ENCODE results near the gene IL12RB1. TPM values are rescaled to one million over a fixed set of nuclear protein-coding genes. Genes with fewer than 3 reads are reported as not detected.

IL12RB1 gene
- total and polyA plus RNA-seq, 2 of the 13 experiments (the other 11 are each of a cell fraction or from before 2014, with no cell fraction given): 0.03 to 0.04 TPM

DNA sequence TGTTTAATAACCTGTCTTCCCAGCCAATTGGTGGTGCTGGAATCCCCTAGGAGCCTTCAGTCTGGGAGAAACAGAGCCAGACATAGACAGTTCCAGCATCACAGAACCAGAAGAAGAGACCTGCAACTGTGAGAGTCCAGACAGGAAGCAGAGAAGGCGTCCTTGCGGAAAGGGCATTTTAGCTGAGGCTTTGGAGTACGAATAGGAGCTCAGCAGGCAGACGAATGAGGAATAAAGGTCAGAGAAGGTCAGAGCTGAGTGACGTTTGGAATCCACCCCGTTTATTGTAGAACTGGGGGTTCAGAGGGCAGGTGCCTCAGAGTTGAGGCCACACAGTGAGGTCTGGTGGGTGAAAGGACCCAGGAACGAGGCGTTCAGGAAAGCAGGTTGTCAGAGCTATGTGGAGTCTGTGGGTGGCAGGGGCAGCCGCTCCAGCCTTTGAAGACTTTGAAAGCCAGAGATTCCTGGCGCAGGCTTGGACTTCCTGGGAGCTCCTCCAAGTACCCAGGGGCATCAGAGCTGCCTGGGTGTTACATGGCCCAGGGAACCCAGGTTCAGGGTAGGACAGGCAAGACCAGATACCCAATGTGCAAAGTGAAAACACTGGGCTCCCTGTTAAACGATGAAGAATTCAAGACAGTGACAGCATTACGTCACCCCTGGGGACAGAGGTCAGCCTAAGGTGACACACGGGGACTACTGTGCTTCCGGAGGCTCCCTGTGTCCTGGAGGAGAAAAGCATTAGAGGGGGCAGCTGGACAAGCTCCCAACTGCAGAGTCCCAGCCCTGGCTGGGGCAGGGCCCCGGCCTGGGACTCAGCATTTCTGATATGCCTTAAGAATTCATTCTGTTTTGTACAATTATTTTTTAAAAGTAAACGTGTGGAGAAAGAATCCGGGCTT is 73.3 kb downstream of the IL12RB1 start (continued):
- TF ChIP-seq HMG20A (CRISPR knock-in tag; IDR thresholded peaks at IDR 0.05; ENCODE audit: borderline replicate concordance) (peak; percentile 84), SPEN (CRISPR knock-in tag; IDR thresholded peaks at IDR 0.05; ENCODE audit: low read depth) (0 out of 2 replicates have a peak, but pooled peaks have one; percentile 21), ZNF460 (CRISPR knock-in tag; IDR thresholded peaks at IDR 0.05; ENCODE audit: borderline replicate concordance) (no peak), YEATS2 (CRISPR knock-in tag; IDR thresholded peaks at IDR 0.05; ENCODE audit: borderline replicate concordance) (peak; percentile 57; the same call in 1 of the 2 replicates), ZNF792 (CRISPR knock-in tag; IDR thresholded peaks at IDR 0.05) (peak; percentile 80; the same call in 1 of the 2 replicates), ZNF557 (CRISPR knock-in tag; IDR thresholded peaks at IDR 0.05) (no peak), TBP (CRISPR knock-in tag; IDR thresholded peaks at IDR 0.05) (no peak), FIP1L1 (IDR thresholded peaks at IDR 0.05; ENCODE audit: borderline replicate concordance, insufficient read depth, low read depth, low read length) (no peak), ZNF563 (CRISPR knock-in tag; IDR thresholded peaks at IDR 0.05) (0 out of 2 replicates have a peak, but pooled peaks have one; percentile 31), ZNF138 (CRISPR knock-in tag; IDR thresholded peaks at IDR 0.05; ENCODE audit: low read depth) (no peak), IRX3 (CRISPR knock-in tag; IDR thresholded peaks at IDR 0.05; ENCODE audit: borderline replicate concordance, low read depth) (no peak), NR2F2 (IDR thresholded peaks at IDR 0.05; ENCODE audit: borderline replicate concordance, low read depth) (peak; percentile 85; the same call in 1 of the 2 replicates), HOXA3 (CRISPR knock-in tag; IDR thresholded peaks at IDR 0.05) (peak; percentile 88), MAFF (IDR thresholded peaks at IDR 0.05; ENCODE audit: low read depth, low read length) (no peak), ZBTB21 (CRISPR knock-in tag; IDR thresholded peaks at IDR 0.05) (peak; percentile 58; the same call in 1 of the 2 replicates), KLF9 (CRISPR knock-in tag; IDR thresholded peaks at IDR 0.05; ENCODE audit: low read depth) (no peak), ZNF124 (CRISPR knock-in tag; IDR thresholded peaks at IDR 0.05) (no peak), U2AF1 (optimal IDR thresholded peaks at IDR 0.05; ENCODE audit: low read depth, low read length) (peak; percentile 85), SCMH1 (CRISPR knock-in tag; IDR thresholded peaks at IDR 0.05; ENCODE audit: borderline replicate concordance) (no peak)
- TF ChIP-seq, protein P1, sequence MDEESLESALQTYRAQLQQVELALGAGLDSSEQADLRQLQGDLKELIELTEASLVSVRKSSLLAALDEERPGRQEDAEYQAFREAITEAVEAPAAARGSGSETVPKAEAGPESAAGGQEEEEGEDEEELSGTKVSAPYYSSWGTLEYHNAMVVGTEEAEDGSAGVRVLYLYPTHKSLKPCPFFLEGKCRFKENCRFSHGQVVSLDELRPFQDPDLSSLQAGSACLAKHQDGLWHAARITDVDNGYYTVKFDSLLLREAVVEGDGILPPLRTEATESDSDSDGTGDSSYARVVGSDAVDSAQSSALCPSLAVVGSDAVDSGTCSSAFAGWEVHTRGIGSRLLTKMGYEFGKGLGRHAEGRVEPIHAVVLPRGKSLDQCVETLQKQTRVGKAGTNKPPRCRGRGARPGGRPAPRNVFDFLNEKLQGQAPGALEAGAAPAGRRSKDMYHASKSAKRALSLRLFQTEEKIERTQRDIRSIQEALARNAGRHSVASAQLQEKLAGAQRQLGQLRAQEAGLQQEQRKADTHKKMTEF (CRISPR knock-in tag; IDR thresholded peaks at IDR 0.05): peak; percentile 78
- TF ChIP-seq, protein P2, sequence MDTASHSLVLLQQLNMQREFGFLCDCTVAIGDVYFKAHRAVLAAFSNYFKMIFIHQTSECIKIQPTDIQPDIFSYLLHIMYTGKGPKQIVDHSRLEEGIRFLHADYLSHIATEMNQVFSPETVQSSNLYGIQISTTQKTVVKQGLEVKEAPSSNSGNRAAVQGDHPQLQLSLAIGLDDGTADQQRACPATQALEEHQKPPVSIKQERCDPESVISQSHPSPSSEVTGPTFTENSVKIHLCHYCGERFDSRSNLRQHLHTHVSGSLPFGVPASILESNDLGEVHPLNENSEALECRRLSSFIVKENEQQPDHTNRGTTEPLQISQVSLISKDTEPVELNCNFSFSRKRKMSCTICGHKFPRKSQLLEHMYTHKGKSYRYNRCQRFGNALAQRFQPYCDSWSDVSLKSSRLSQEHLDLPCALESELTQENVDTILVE (CRISPR knock-in tag; IDR thresholded peaks at IDR 0.05): peak; percentile 29; the same call in 1 of the 2 replicates
- TF ChIP-seq, protein P3, sequence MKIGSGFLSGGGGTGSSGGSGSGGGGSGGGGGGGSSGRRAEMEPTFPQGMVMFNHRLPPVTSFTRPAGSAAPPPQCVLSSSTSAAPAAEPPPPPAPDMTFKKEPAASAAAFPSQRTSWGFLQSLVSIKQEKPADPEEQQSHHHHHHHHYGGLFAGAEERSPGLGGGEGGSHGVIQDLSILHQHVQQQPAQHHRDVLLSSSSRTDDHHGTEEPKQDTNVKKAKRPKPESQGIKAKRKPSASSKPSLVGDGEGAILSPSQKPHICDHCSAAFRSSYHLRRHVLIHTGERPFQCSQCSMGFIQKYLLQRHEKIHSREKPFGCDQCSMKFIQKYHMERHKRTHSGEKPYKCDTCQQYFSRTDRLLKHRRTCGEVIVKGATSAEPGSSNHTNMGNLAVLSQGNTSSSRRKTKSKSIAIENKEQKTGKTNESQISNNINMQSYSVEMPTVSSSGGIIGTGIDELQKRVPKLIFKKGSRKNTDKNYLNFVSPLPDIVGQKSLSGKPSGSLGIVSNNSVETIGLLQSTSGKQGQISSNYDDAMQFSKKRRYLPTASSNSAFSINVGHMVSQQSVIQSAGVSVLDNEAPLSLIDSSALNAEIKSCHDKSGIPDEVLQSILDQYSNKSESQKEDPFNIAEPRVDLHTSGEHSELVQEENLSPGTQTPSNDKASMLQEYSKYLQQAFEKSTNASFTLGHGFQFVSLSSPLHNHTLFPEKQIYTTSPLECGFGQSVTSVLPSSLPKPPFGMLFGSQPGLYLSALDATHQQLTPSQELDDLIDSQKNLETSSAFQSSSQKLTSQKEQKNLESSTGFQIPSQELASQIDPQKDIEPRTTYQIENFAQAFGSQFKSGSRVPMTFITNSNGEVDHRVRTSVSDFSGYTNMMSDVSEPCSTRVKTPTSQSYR (CRISPR knock-in tag; IDR thresholded peaks at IDR 0.05; ENCODE audit: borderline replicate concordance): no peak
